GM12892 (cell line): ENCODE measurements around the gene IGF2BP3.

Experiments
- DNase-seq: peaks from one replicate; pipeline ENCODE4 v3.0.0; 2011; ENCODE audit not compliant: insufficient read length
- FAIRE-seq: peaks from 2 replicates; lab custom pipeline; 2011; peaks lifted over from hg19 to GRCh38; lab: Jason Lieb, UNC
- POLR2A ChIP-seq: IDR thresholded peaks from 2 replicates; pipeline ENCODE4 v1.6.1; 2011; ENCODE audit warnings: low read depth, low read length, control low read depth
- POLR2AphosphoS5 ChIP-seq: IDR thresholded peaks from 2 replicates; pipeline ENCODE4 v1.6.1; 2011; ENCODE audit warnings: low read depth, low read length, control low read depth
- TAF1 ChIP-seq: IDR thresholded peaks from 2 replicates; pipeline ENCODE4 v1.6.1; 2011; ENCODE audit warnings: low read depth, mild to moderate bottlenecking, control low read depth, low read length, borderline replicate concordance

IGF2BP3 gene

DNA sequence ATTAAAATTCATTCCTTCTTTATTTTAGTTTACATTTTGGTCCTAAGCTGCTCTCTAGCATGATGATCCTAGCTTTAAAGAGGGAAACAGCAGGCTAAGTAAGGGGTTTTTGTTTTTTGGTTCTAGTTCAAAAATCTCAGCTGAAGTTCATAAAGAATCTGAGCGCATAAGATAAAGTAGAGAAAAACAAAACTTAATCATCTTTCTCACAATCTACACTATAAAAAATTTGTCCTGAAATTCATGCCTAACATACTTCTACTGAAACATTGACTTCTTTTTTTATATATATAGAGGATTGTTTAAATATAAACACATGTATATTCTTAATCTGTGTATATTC lies 6.8 kb upstream of the IGF2BP3 start:
- TF ChIP-seq TAF1 (no peak), POLR2AphosphoS5 (no peak), POLR2A (no peak)
- FAIRE-seq, result no peak
- DNase-seq, result no peak

DNA sequence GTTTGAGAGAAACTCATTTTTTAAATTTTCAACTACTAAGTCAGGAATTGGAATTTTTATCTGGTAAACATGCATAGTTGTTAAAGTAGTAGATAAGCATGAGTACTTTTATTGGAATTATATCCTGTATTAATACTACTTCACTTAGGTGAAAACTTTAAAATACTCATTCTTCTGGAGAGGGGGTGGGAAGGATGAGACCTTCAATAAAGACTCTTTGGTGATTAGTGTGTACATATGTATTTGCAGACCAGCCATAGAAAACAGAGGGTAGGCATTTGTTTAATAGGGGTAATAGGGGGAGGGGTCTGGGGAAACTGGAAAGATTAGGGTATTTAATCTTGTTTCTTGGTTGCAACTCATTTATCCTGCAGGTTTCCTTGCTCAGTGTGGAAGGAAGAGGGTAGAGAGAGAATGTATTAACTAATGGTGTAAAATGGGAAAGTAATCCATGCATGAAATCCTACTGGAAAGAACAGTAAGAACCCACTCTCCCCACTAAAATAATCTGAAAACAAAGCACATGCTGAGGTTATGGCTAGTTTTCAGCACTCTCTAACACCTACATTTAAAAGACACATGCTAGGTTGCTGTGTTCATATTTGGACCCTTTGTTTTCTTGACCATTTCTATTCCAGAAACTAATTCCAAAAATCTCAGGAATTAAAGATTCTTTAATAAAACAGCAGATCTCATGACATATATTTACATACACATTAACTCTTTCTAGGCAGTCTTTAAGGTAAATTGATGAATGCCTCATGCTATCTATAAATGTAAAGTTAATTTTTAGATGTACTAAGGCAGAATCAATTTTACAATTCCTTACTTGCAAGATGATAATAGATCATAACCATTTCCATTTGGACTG lies 6.2 kb upstream of the IGF2BP3 start:
- DNase-seq, result no peak
- FAIRE-seq, result no peak
- TF ChIP-seq POLR2AphosphoS5 (no peak), POLR2A (no peak), TAF1 (no peak)

DNA sequence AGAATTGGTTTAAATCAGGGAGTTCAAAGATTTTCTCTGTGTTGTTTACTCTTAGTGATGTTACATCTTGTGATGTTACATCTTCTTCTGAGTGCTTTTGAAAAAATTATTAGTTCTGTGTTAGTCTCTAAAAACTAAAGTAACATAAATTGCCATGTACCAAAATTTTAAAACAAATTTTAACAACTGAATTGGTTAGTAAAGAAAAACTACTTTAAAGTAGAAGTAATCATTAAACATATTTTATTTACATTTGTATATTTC lies 5.2 kb upstream of the IGF2BP3 start:
- DNase-seq (no peak), FAIRE-seq (no peak)
- TF ChIP-seq POLR2A (no peak), TAF1 (no peak), POLR2AphosphoS5 (no peak)

DNA sequence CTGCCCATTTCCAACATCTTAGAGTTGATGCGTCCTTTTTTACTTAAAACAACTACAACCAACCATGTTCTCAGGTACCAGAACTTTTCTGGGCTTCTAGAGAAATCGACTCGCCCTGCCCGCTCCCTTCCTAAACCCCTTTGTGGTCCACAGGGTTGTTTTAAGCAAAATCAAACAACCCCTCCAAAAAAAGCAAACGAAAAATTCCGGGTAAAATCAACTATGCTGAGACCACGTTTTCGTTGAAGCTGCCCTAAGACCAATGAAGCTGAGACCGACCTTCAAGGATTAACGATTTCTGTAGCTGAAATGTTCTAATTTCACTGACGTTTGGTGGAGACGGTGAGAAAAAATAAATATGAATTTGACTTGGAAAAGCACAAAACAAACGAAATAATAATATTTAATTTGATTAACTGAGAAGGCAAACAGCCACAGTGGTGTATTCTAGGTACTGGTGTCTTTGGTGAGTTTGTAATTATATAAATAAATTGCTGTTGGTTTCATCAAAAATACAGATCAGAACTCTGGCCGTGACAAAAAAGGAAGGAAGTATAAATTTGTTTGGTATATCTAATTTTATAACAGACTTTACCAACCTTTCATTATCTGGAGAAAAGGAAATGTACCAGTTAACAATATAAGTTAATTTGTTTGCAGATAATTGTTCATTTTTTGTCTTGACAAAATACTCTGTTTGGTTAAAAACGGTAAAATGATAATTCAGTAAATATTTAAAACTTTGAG lies 4.7 kb upstream of the IGF2BP3 start:
- peak; percentile 62 for FAIRE-seq
- DNase-seq, result no peak
- no peak for TF ChIP-seq TAF1
- no peak for TF ChIP-seq POLR2A
- TF ChIP-seq POLR2AphosphoS5, result no peak

DNA sequence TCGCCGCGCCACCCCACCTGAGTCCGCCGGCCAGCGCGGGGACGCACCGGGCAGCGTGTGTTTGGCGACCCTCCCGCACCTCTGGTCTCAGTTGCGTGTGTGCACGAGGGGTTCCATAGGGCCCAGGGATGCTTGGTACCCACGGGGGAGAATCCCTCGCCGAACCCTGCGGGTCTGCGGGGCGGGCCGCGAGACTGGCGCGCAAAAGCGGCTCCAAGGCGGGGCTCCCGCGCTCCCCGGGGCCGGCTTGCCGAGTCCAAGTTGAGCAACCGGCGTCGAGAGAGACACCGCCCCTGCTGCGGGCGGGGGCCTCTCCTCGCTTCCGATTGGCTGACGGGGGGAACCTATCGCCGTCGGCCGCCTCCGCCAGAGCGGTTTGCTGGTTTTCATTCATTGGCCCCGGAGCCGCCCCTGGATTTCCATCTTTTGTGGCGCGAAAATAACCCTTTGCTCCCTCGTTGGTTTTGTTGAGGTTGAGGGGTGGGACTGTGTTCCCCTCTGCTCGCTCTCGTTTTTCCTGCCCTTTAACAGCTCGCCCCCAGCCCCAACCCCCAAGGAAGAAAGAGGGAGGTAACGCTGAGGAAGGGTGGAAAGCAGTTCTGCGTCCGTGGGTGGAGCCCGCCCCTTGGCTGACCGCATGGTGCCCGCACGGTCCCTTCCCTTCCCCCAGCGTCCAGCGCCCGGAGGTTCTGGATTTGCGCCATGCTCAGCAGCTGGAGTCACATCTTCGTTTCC lies 4.0 kb upstream of the IGF2BP3 start:
- DNase-seq (peak; percentile 81), FAIRE-seq (peak; percentile 98)

DNA sequence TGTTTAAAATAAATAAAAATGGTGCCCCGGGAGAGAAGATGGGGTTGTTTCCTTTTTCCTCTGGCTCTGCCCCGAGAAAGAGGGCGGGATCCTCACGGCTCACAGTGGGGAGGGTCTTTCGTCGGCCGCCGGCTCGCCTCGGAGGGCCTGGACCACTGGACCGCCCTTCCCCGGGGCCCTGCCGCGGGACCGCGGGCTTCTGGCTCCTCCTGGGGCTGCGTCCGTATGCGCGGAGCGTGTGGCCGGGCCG lies 3.5 kb upstream of the IGF2BP3 start:
- DNase-seq, result no peak
- TF ChIP-seq TAF1 (no peak), POLR2A (no peak), POLR2AphosphoS5 (no peak)
- FAIRE-seq, result no peak

More for the DNA sequence above, 4.0 kb upstream of the IGF2BP3 start:
- TF ChIP-seq POLR2A (peak; percentile 90), TAF1 (peak; percentile 83), POLR2AphosphoS5 (peak; percentile 75)

DNA sequence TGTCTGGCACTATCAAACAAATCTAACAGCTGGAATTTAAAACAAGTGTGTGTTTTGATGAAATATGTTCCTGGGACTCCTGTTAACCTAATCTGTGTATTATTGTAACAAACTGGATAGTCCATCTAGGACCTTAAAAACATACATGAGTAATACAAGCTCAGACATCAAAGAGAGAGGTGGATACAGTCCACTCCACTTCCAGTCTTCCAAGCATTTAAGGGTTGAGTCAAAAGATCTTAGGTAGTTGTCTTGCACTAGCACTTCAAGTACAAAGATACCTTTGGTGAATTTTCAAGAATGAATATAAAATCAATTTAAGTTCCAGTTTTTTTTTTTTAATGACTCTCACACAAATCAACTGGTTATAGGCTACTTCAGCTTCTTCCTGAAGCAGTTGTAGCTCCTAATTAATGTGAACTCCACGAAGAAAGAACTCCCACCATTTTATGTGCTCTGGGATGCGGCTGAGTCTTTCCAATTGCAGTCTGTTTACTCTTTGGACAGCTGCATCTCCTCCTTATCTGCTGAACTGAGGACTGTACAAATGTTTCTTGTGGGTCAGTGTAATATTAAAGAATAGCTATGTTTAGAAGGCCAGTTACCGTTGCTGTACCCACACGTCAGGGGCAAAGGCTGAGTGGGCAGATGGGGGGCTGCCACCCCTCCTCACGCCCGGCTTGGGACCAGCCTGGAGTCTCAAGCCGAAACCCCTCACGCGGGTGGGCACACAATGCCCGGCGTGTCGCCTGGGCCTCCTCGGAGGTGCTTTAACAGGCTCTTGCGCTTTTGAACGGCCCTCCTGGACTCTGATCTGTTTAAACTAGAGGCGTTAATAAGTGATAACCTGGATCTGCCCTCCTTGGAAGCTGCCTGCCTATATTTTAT lies 2.9 kb upstream of the IGF2BP3 start:
- FAIRE-seq, result peak; percentile 70
- no peak for DNase-seq

DNA sequence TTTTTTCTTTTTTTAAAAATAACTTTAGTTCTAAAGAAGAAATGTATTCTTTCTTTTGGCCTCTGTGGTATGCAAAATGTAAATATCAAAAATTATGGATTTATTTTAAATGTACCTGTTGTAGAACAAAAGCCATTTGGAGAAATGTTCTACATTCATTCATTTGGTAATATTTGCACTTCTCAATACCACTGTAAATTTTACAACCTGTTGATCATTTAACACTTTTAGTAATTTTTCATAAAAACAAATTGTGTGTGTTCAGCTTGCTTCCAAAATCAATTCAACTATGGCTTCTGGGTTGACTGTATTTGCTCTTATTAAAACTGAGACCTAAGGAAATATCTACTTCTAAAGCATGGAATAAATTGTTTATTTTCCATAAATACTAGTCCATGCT lies 2.3 kb upstream of the IGF2BP3 start:
- DNase-seq (no peak), FAIRE-seq (no peak)

More for the DNA sequence above, 2.9 kb upstream of the IGF2BP3 start:
- no peak; the same call in 1 of the 2 replicates for TF ChIP-seq POLR2AphosphoS5
- no peak for TF ChIP-seq POLR2A
- no peak for TF ChIP-seq TAF1

DNA sequence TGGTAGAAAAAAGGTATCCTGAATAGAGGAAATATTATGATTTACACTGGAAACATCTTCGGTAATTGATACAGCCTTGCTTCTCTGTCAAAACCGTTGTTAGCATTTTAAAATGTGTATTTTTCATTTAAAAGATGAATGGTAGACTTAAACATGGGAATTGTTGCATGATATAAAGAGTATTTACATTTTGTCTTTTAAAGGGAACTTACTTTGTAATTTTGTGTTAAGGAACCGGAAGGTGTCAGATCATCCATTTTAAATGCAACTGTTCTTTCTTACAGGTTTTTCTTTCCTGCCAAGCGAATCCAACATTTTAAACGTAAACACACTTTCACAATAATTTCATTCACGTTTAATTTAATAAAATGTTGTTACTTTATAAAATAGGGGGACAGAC lies 1.8 kb upstream of the IGF2BP3 start:
- FAIRE-seq (no peak), DNase-seq (no peak)

More for the DNA sequence above, 2.3 kb upstream of the IGF2BP3 start:
- TF ChIP-seq POLR2A (no peak), TAF1 (no peak), POLR2AphosphoS5 (no peak)

DNA sequence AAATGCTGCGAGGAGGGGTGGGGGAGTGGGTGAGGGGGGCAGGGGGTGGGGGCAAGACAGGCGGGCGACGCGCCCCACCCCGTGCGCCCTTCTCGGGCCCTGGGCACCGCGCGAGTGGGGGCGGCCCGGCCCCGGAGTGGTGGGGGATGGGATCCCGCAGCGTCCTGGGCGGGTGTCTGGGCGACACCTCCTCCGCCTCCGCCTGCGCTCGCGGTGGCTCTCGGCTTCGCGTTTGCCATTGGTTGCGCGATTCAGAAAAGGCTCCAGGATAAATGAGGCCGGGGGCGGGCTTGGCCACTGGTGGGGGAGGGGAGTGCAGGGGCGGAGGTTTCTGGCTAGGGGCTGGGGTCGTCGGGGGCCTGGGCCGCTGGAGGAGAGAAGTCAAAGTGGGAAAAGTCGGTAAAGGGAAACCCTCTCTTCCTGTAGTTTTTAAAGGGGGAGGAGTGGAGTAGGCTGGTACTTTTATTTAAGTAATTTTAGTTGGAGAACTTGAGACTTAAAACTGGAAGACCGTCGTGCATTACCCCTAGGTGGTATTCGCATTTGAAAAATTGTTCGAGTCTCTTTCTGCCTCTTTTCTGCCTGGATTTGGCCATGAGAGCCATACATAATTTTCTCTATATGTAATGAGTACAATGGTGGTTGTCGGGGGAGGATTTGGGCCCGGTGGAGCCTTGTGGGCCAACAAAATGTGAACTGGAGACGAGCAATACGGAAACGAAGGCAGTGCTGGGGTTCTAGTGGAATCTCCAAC lies 992 bp upstream of the IGF2BP3 start:
- DNase-seq (peak; percentile 56), FAIRE-seq (peak; percentile 86)
- TF ChIP-seq TAF1 (peak; percentile 26; the same call in 1 of the 2 replicates), POLR2A (no peak; the same call in 1 of the 2 replicates), POLR2AphosphoS5 (peak; percentile 32; the same call in 1 of the 2 replicates)

More for the DNA sequence above, 1.8 kb upstream of the IGF2BP3 start:
- TF ChIP-seq TAF1, result no peak
- no peak for TF ChIP-seq POLR2A
- TF ChIP-seq POLR2AphosphoS5, result no peak
